NT2/D1 (cell line): ENCODE results near the gene SLC22A31.

Source experiments
- SUZ12 ChIP-seq: IDR thresholded peaks from 2 replicates; pipeline ENCODE4 v1.6.1; 2011; ENCODE audit not compliant: insufficient read length, insufficient read depth; ENCODE audit errors: extremely low read depth
- ZNF274 ChIP-seq: IDR thresholded peaks from 2 replicates; pipeline ENCODE4 v1.6.1; 2011; ENCODE audit warnings: mild to moderate bottlenecking, low read depth, low read length

DNA sequence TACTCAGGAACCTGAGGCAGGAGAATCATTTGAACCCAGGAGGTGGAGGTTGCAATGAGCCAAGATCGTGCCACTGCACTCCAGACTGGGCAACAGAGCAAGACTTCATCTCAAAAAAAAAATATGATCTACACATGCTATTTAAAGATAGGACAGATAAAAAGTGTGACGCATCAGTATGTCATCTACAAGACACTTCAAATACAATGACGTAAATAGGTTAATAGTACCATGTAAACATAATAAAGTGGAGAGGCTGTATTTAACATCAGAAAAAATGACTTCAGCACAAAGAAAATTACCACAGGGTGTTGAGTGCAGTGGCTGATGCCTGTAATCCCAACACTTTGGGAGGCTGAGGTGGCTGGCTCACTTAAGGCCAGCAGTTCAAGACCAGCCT, 37.4 kb upstream of the SLC22A31 start:
- no peak for TF ChIP-seq ZNF274
- no peak for TF ChIP-seq SUZ12
